CD14-positive monocyte (primary cell): ENCODE measurements around the gene INSIG2. TPM values are rescaled to one million over a fixed set of nuclear protein-coding genes. Genes with fewer than 3 reads are reported as not detected.
A peak's percentile ranks its signal among the peaks of the same experiment; 100 is the strongest.

Experiments
- DNase-seq, 3 donors: peaks; one replicate each; pipeline ENCODE4 v3.0.0-alpha.2; 2011 to 2022
- H2AFZ ChIP-seq: 2 replicates; pipeline ENCODE4 v1.6.0; 2012; ENCODE audit warnings: mild to moderate bottlenecking, low read depth, low read length, inconsistent platforms; ENCODE audit not compliant: insufficient read depth, poor library complexity, severe bottlenecking
- H3K27ac ChIP-seq, 2 donors: 1 replicate in 1 of 2; 2 replicates in 1 of 2; pipeline ENCODE4 v1.5.1; 2012 to 2013; ENCODE audit warnings: low read length in 2 of 2, control low read depth in 1 of 2, inconsistent platforms in 1 of 2, low read depth in 1 of 2, mild to moderate bottlenecking in 1 of 2
- H3K27me3 ChIP-seq, 2 donors: one replicate each; pipeline versions ENCODE4 v1.6.0 to v1.6.1; 2011 to 2013; ENCODE audit warnings: low read length in 2 of 2; ENCODE audit not compliant: control insufficient read depth in 2 of 2, insufficient read depth in 2 of 2
- H3K36me3 ChIP-seq, 2 donors: replicated peaks in 1 of 2; 1 replicate in 1 of 2; 2 replicates in 1 of 2; pipeline versions ENCODE4 v1.5.1 to v1.6.1; 2012 to 2013; ENCODE audit warnings: low read length in 2 of 2, control low read depth in 1 of 2, inconsistent platforms in 1 of 2, mild to moderate bottlenecking in 1 of 2; ENCODE audit not compliant: insufficient read depth in 2 of 2, control insufficient read depth in 1 of 2
- H3K4me1 ChIP-seq, 2 donors: 1 replicate in 1 of 2; 2 replicates in 1 of 2; pipeline versions ENCODE4 v1.5.1 to v1.6.1; 2012 to 2013; ENCODE audit warnings: low read length in 2 of 2, control low read depth in 1 of 2, inconsistent platforms in 1 of 2, mild to moderate bottlenecking in 1 of 2, moderate library complexity in 1 of 2; ENCODE audit not compliant: insufficient read depth in 2 of 2, control insufficient read depth in 1 of 2
- H3K4me2 ChIP-seq: replicated peaks from 2 replicates; pipeline ENCODE3; 2012; ENCODE audit warnings: low read length, moderate library complexity, mild to moderate bottlenecking; ENCODE audit not compliant: poor library complexity, severe bottlenecking; ENCODE audit errors: extremely low read depth
- H3K4me3 ChIP-seq, 3 experiments: fragments of 200-600 bp in 1 of 3; sonication (generic) in 1 of 3; replicated peaks in 1 of 3; 1 replicate in 2 of 3; 2 replicates in 1 of 3; pipeline ENCODE4 v1.5.1; 2011 to 2013; ENCODE audit warnings: low read length in 3 of 3, mild to moderate bottlenecking in 3 of 3, control low read depth in 2 of 3, low read depth in 2 of 3, inconsistent platforms in 1 of 3, moderate library complexity in 1 of 3
- H3K79me2 ChIP-seq: 2 replicates; pipeline ENCODE4 v1.6.0; 2012; ENCODE audit warnings: mild to moderate bottlenecking, control low read depth, inconsistent platforms, low read length, moderate library complexity; ENCODE audit not compliant: insufficient read depth
- H3K9ac ChIP-seq: 2 replicates; pipeline ENCODE4 v1.6.0; 2017; ENCODE audit warnings: low read length, mild to moderate bottlenecking; ENCODE audit not compliant: insufficient read depth, poor library complexity, severe bottlenecking
- H3K9me3 ChIP-seq, 2 donors: replicated peaks in 1 of 2; 1 replicate in 1 of 2; 2 replicates in 1 of 2; pipeline versions ENCODE4 v1.5.1 to v1.6.1; 2012 to 2013; ENCODE audit warnings: low read length in 2 of 2, control low read depth in 1 of 2; ENCODE audit not compliant: control insufficient read depth in 1 of 2, insufficient read depth in 1 of 2
- H4K20me1 ChIP-seq: 2 replicates; pipeline ENCODE4 v1.6.0; 2012; ENCODE audit warnings: mild to moderate bottlenecking, low read length, control low read depth, moderate library complexity; ENCODE audit not compliant: insufficient read depth
- H3K27ac Mint-ChIP-seq, 7 donors: one replicate each; pipeline ENCODE4 v1.8.0; 2020; ENCODE audit warnings: mild to moderate bottlenecking in 7 of 7, mixed read lengths in 7 of 7, moderate library complexity in 6 of 7, inconsistent platforms in 2 of 7
- H3K27me3 Mint-ChIP-seq, 3 donors: one replicate each; pipeline ENCODE4 v1.8.0; 2021 to 2022; ENCODE audit warnings: low read depth in 3 of 3, mild to moderate bottlenecking in 3 of 3, mixed read lengths in 3 of 3, moderate library complexity in 3 of 3, inconsistent platforms in 1 of 3
- H3K36me3 Mint-ChIP-seq, 2 donors: one replicate each; pipeline ENCODE4 v1.8.0; 2020; ENCODE audit warnings: mixed read lengths in 2 of 2, inconsistent platforms in 1 of 2, mild to moderate bottlenecking in 1 of 2
- H3K4me1 Mint-ChIP-seq: one replicate; pipeline ENCODE4 v1.8.0; 2020; ENCODE audit warnings: mild to moderate bottlenecking, mixed read lengths
- H3K4me3 Mint-ChIP-seq, 2 donors: one replicate each; pipeline ENCODE4 v1.8.0; 2020; ENCODE audit warnings: mild to moderate bottlenecking in 2 of 2, mixed read lengths in 2 of 2, moderate library complexity in 1 of 2
- H3K9me3 Mint-ChIP-seq, 7 donors: one replicate each; pipeline ENCODE4 v1.8.0; 2020 to 2022; ENCODE audit warnings: mixed read lengths in 7 of 7, mild to moderate bottlenecking in 6 of 7, moderate library complexity in 6 of 7, inconsistent platforms in 2 of 7
- CTCF ChIP-seq: fragments of 200-600 bp; IDR thresholded peaks from one replicate; pipeline ENCODE4 v1.8.0; 2022; ENCODE audit warnings: antibody characterized with exemption, mild to moderate bottlenecking
- WGBS: methylation state at CpG from one replicate; pipeline ENCODE4 v1.1.5; 2013; ENCODE audit warnings: missing lambda C conversion rate; ENCODE audit not compliant: insufficient coverage; 5-methylcytosine and 5-hydroxymethylcytosine counted together
- intact Hi-C, 2 donors: fragments of 100-400 bp; cut with micrococcal nuclease; formaldehyde crosslinking; loops; one replicate each; pipeline versions ENCODE4 v1.15.0 to v1.15.1; 2023
- polyA plus RNA-seq, 3 donors: library from polyadenylated mRNA; depleted of rRNA in 1 of 3; unstranded in 2 of 3; stranded (reverse) in 1 of 3; fragments of 300-500 nt in 2 of 3; fragments of >200 nt in 1 of 3; fragmentation: Illumina TruSeq in 2 of 3; gene quantifications; 1 replicate in 2 of 3; 2 replicates in 1 of 3; pipeline ENCODE4 v1.2.3, GENCODE V29; 2012 to 2021

INSIG2 gene
- polyA plus RNA-seq, 3 donors, result 13.6 to 17.2 (median 14.8) TPM

- H3K9ac ChIP-seq, result no peak overlapping the region
- no peaks in the 10 kb centered on the region for H3K9me3 ChIP-seq
- H3K27ac ChIP-seq, result no peak overlapping the region
- no peak for TF ChIP-seq CTCF
- Mint-ChIP-seq H3K27me3 (no peaks in the 10 kb centered on the region), H3K9me3 (no peaks in the 10 kb centered on the region), H3K27ac (no peak overlapping the region), H3K4me1 (peaks cover 52% of the 10 kb centered on the region), H3K36me3 (peaks cover 0 to 4% of the 10 kb centered on the region in 2 donors), H3K4me3 (no peak overlapping the region)
- no peak overlapping the region for H3K4me3 ChIP-seq
- no peaks in the 10 kb centered on the region for H4K20me1 ChIP-seq
- H2AFZ ChIP-seq, result no peak overlapping the region
- peaks cover 42 to 46% of the 10 kb centered on the region in 2 donors for H3K4me1 ChIP-seq
- H3K4me2 ChIP-seq, result no peak overlapping the region
- intact Hi-C loops, result loop anchor here in 1 of 2 donors (10.0 kb wide), 1 partner anchor 54 kb away; no protein-coding TSS in a partner anchor
- no CpG with 5 or more reads among the region's 4 CpGs for WGBS
- DNase-seq, result peak in 1 of 3 donors; percentile 10
- no peaks in the 10 kb centered on the region for H3K36me3 ChIP-seq
- no peaks in the 10 kb centered on the region for H3K79me2 ChIP-seq
- H3K27me3 ChIP-seq, result no peaks in the 10 kb centered on the region
These were observed 32.1 kb downstream of the INSIG2 start for GRCh38 chr2:118120401-118120780.

- H3K4me1 Mint-ChIP-seq, result peaks cover 57% of the 10 kb centered on the region
- H3K27me3 Mint-ChIP-seq, result no peaks in the 10 kb centered on the region
- no peak overlapping the region for H2AFZ ChIP-seq
- H3K9me3 Mint-ChIP-seq, result no peaks in the 10 kb centered on the region
- H3K4me3 Mint-ChIP-seq, result no peak overlapping the region
- H3K79me2 ChIP-seq, result no peaks in the 10 kb centered on the region
- H3K27me3 ChIP-seq, result no peaks in the 10 kb centered on the region
- no peaks in the 10 kb centered on the region for H4K20me1 ChIP-seq
- intact Hi-C loops, result loop anchor here in 1 of 2 donors (10.0 kb wide), 1 partner anchor 54 kb away; no protein-coding TSS in a partner anchor
- no peak overlapping the region for H3K4me2 ChIP-seq
- no peak for DNase-seq
- H3K4me1 ChIP-seq, result peaks cover 47 to 50% of the 10 kb centered on the region in 2 donors
- H3K9me3 ChIP-seq, result no peaks in the 10 kb centered on the region
- H3K36me3 ChIP-seq, result no peaks in the 10 kb centered on the region
- TF ChIP-seq CTCF, result no peak
- H3K36me3 Mint-ChIP-seq, result peaks cover 0 to 4% of the 10 kb centered on the region in 2 donors
- H3K4me3 ChIP-seq, result no peak overlapping the region
- H3K9ac ChIP-seq, result no peak overlapping the region
- no peak overlapping the region for H3K27ac ChIP-seq
- H3K27ac Mint-ChIP-seq, result no peak overlapping the region
These were observed 32.8 kb downstream of the INSIG2 start for GRCh38 chr2:118121101-118121500.
